ENCODE measurements around the gene UFD1. TPM values are rescaled to one million over a fixed set of nuclear protein-coding genes. Genes with fewer than 3 reads are reported as not detected.

UFD1 gene
- polyA plus RNA-seq, 3 donors = 57.0 to 82.5 (median 68.5) TPM

- Histone ChIP-seq H3K27me3 (ENCODE audit: control insufficient read depth in 2 of 2, insufficient read depth in 2 of 2, low read length in 2 of 2) (no peaks in the 10 kb centered on the region), H3K79me2 (ENCODE audit: insufficient read depth, low read length) (no peaks in the 10 kb centered on the region), H3K4me2 (replicated peaks; ENCODE audit: extremely low read depth, low read length, poor library complexity, severe bottlenecking) (no peak overlapping the region), H3K4me1 (ENCODE audit: control insufficient read depth in 1 of 2, insufficient read depth in 2 of 2, low read length in 2 of 2) (no peaks in the 10 kb centered on the region), H2AFZ (ENCODE audit: insufficient read depth, low read depth, low read length, poor library complexity, severe bottlenecking) (no peak overlapping the region), H3K9me3 (replicated peaks in 1 of 2; ENCODE audit: control insufficient read depth in 1 of 2, insufficient read depth in 1 of 2, low read length in 2 of 2) (no peaks in the 10 kb centered on the region), H3K36me3 (replicated peaks in 1 of 2; ENCODE audit: control insufficient read depth in 1 of 2, insufficient read depth in 2 of 2, low read length in 2 of 2) (peaks cover 71 to 99% of the 10 kb centered on the region in 2 donors), H3K27ac (ENCODE audit: low read depth in 1 of 2, low read length in 2 of 2) (no peak overlapping the region), H3K4me3 (replicated peaks in 1 of 3; ENCODE audit: low read depth in 2 of 3, low read length in 3 of 3) (no peak overlapping the region), H3K9ac (ENCODE audit: insufficient read depth, low read length, poor library complexity, severe bottlenecking) (no peak overlapping the region), H4K20me1 (ENCODE audit: insufficient read depth, low read length) (peaks cover 5% of the 10 kb centered on the region)
- Mint-ChIP-seq H3K9me3 (no peaks in the 10 kb centered on the region), H3K4me1 (no peaks in the 10 kb centered on the region), H3K4me3 (no peak overlapping the region), H3K27me3 (ENCODE audit: low read depth in 3 of 3) (peaks cover 0 to 1% (median 0%) of the 10 kb centered on the region in 3 donors), H3K27ac (no peak overlapping the region), H3K36me3 (peaks cover 82 to 93% of the 10 kb centered on the region in 2 donors)
- intact Hi-C loops (cut with micrococcal nuclease) = loop anchor here in 1 of 2 donors (10.0 kb wide), 1 partner anchor 63 kb away; no protein-coding TSS in a partner anchor
- DNase-seq = no peak
- WGBS (ENCODE audit: insufficient coverage) = 93% methylated on average over 2 of the region's 4 CpGs
- no peak for TF ChIP-seq CTCF (IDR thresholded peaks at IDR 0.05)
Measured at GRCh38 chr22:19401483-19401882, 77.5 kb downstream of the UFD1 start.

GRCh38 chr22:19400881-19401280, 78.1 kb downstream of the UFD1 start:
- WGBS (ENCODE audit: insufficient coverage) = 93% methylated on average over 6 of the region's 6 CpGs
- H3K27ac ChIP-seq (ENCODE audit: low read depth in 1 of 2, low read length in 2 of 2) = no peak overlapping the region
- peaks cover 71 to 99% of the 10 kb centered on the region in 2 donors for H3K36me3 ChIP-seq (replicated peaks in 1 of 2; ENCODE audit: control insufficient read depth in 1 of 2, insufficient read depth in 2 of 2, low read length in 2 of 2)
- H3K27ac Mint-ChIP-seq = peak overlapping the region in 4 of 7 donors; percentile 1 to 24 (median 9)
- no peaks in the 10 kb centered on the region for H3K27me3 ChIP-seq (ENCODE audit: control insufficient read depth in 2 of 2, insufficient read depth in 2 of 2, low read length in 2 of 2)
- no peak overlapping the region for H2AFZ ChIP-seq (ENCODE audit: insufficient read depth, low read depth, low read length, poor library complexity, severe bottlenecking)
- H4K20me1 ChIP-seq (ENCODE audit: insufficient read depth, low read length) = peaks cover 5% of the 10 kb centered on the region
- no peak for DNase-seq
- no peaks in the 10 kb centered on the region for H3K9me3 ChIP-seq (replicated peaks in 1 of 2; ENCODE audit: control insufficient read depth in 1 of 2, insufficient read depth in 1 of 2, low read length in 2 of 2)
- no peak for TF ChIP-seq CTCF (IDR thresholded peaks at IDR 0.05)
- H3K79me2 ChIP-seq (ENCODE audit: insufficient read depth, low read length) = no peaks in the 10 kb centered on the region
- H3K4me1 Mint-ChIP-seq = no peaks in the 10 kb centered on the region
- H3K27me3 Mint-ChIP-seq (ENCODE audit: low read depth in 3 of 3) = no peaks in the 10 kb centered on the region
- H3K9me3 Mint-ChIP-seq = no peaks in the 10 kb centered on the region
- no peak overlapping the region for H3K4me3 Mint-ChIP-seq
- H3K4me3 ChIP-seq (replicated peaks in 1 of 3; ENCODE audit: low read depth in 2 of 3, low read length in 3 of 3) = no peak overlapping the region
- no peaks in the 10 kb centered on the region for H3K4me1 ChIP-seq (ENCODE audit: control insufficient read depth in 1 of 2, insufficient read depth in 2 of 2, low read length in 2 of 2)
- peaks cover 79 to 93% of the 10 kb centered on the region in 2 donors for H3K36me3 Mint-ChIP-seq
- intact Hi-C loops (cut with micrococcal nuclease) = loop anchor here in 1 of 2 donors (10.0 kb wide), 1 partner anchor 64 kb away; no protein-coding TSS in a partner anchor
- no peak overlapping the region for H3K9ac ChIP-seq (ENCODE audit: insufficient read depth, low read length, poor library complexity, severe bottlenecking)
- H3K4me2 ChIP-seq (replicated peaks; ENCODE audit: extremely low read depth, low read length, poor library complexity, severe bottlenecking) = no peak overlapping the region

Other genes with a start within 250 kb of the UFD1 start
- gene CLTCL1, start 187.5 kb downstream of the UFD1 start, polyA plus RNA-seq = 10 to 100 TPM in 1 of 3 donors, 1 to 10 TPM in 2; 5.1 to 17.0 (median 6.1) TPM
- 10 to 100 TPM in 1 of 3 donors, 1 to 10 TPM in 2; 1.8 to 20.7 (median 2.6) TPM for gene HIRA, start 47.5 kb downstream of the UFD1 start, polyA plus RNA-seq
- gene MRPL40, start 46.6 kb downstream of the UFD1 start, polyA plus RNA-seq = 10 to 100 TPM in 2 of 3 donors, 1 to 10 TPM in 1; 9.2 to 61.4 (median 48.4) TPM
- gene C22orf39, start 31.5 kb downstream of the UFD1 start, polyA plus RNA-seq = 10 to 100 TPM; 21.2 to 40.3 (median 38.4) TPM
- under 1 TPM in 1 of 3 donors, not detected in 2; 0.04 TPM for gene CDC45, start 727 bp upstream of the UFD1 start, polyA plus RNA-seq
- under 1 TPM; 0.05 to 0.35 (median 0.27) TPM for gene CLDN5, start 45.2 kb upstream of the UFD1 start, polyA plus RNA-seq
- under 1 TPM in 2 of 3 donors, not detected in 1; 0.50 to 0.64 TPM for gene SEPTIN5, start 235.3 kb upstream of the UFD1 start, polyA plus RNA-seq
- gene GP1BB, start 244.3 kb upstream of the UFD1 start, polyA plus RNA-seq = 1 to 10 TPM in 1 of 3 donors, under 1 TPM in 2; 0.13 to 1.5 (median 0.26) TPM

Measured in CD14-positive monocyte (primary cell).